Skeletal muscle satellite cell (primary cell): Measurements from ENCODE around the gene ANGPTL4.
"Not testable (repeated sequence)": the region's sequence is repeated elsewhere in the genome, so short reads cannot be mapped to it uniquely, and the experiment has no call there.

ENCODE experiments used
- H3K27me3 ChIP-seq: 2 replicates; pipeline ENCODE4 v1.7.0; 2013; ENCODE audit warnings: low read length; ENCODE audit not compliant: control insufficient read depth, insufficient read depth
- H3K36me3 ChIP-seq: 2 replicates; pipeline ENCODE4 v1.7.0; 2013; ENCODE audit warnings: mild to moderate bottlenecking, control low read depth, low read length; ENCODE audit not compliant: insufficient read depth
- H3K4me1 ChIP-seq: 2 replicates; pipeline ENCODE4 v1.7.0; 2013; ENCODE audit warnings: low read length; ENCODE audit not compliant: control insufficient read depth, insufficient read depth
- H3K4me2 ChIP-seq: 2 replicates; pipeline ENCODE4 v1.7.0; 2013; ENCODE audit warnings: mild to moderate bottlenecking, low read length
- H3K4me3 ChIP-seq: 2 replicates; pipeline ENCODE4 v1.7.0; 2013; ENCODE audit warnings: low read length
- H3K9ac ChIP-seq: 2 replicates; pipeline ENCODE4 v1.7.0; 2013; ENCODE audit warnings: mild to moderate bottlenecking, low read depth, low read length, moderate library complexity
- H3K9me3 ChIP-seq: replicated peaks from 2 replicates; pipeline ENCODE4 v1.7.0; 2013; ENCODE audit warnings: mild to moderate bottlenecking, control low read depth, low read length

ANGPTL4 gene

DNA sequence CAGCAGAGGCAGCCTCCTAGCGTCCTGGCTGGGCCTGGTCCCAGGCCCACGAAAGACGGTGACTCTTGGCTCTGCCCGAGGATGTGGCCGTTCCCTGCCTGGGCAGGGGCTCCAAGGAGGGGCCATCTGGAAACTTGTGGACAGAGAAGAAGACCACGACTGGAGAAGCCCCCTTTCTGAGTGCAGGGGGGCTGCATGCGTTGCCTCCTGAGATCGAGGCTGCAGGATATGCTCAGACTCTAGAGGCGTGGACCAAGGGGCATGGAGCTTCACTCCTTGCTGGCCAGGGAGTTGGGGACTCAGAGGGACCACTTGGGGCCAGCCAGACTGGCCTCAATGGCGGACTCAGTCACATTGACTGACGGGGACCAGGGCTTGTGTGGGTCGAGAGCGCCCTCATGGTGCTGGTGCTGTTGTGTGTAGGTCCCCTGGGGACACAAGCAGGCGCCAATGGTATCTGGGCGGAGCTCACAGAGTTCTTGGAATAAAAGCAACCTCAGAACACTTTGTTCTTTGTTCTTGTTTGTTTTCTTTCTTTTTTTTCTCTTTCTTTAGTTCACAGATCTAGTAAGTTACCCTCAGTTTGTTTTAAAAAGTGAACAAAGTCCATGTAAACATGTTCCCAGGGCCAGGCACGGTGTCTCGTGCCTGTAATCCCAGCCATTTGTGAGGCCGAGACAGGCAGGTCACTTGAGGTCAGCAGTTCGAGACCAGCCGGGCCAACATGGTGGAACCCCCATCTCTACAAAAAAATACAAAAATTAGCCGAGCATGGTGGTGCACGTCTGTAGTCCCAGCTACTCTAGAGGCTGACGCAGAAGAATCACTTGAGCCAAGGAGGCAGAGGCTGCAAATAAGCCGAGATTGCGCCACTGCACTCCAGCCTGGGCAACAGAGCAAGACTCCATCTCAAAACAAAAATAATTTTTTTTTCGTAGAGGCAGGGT lies 10.2 kb downstream of the ANGPTL4 start:
- no peaks in the 10 kb centered on the region for H3K27me3 ChIP-seq
- no peak overlapping the region for H3K4me2 ChIP-seq
- peaks cover 13% of the 10 kb centered on the region for H3K4me1 ChIP-seq
- H3K36me3 ChIP-seq = peaks cover 36% of the 10 kb centered on the region
- H3K9ac ChIP-seq = no peak overlapping the region
- no peak overlapping the region for H3K4me3 ChIP-seq
- no peaks in the 10 kb centered on the region for H3K9me3 ChIP-seq

DNA sequence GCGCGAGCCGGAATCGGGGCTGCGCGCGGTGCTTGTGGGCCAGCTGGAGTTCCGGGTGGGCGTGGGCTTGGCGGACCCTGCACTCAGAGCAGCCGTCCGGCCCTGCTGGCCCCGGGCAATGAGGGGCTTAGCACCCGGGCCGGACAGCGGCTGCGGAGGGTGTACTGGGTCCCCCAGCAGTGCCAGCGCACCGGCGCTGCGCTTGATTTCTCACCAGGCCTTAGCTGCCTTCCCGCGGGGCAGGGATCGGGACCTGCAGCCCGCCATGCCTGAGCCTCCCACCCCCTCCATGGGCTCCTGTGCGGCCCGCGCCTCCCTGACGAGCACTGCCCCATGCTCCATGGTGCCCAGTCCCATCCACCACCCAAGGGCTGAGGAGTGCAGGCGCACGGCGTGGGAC lies 11.8 kb downstream of the ANGPTL4 start:
- not testable (repeated sequence) for H3K9ac ChIP-seq, H3K27me3 ChIP-seq, H3K9me3 ChIP-seq, H3K4me2 ChIP-seq, H3K4me1 ChIP-seq, H3K4me3 ChIP-seq
- H3K36me3 ChIP-seq = peaks cover 33% of the 10 kb centered on the region

DNA sequence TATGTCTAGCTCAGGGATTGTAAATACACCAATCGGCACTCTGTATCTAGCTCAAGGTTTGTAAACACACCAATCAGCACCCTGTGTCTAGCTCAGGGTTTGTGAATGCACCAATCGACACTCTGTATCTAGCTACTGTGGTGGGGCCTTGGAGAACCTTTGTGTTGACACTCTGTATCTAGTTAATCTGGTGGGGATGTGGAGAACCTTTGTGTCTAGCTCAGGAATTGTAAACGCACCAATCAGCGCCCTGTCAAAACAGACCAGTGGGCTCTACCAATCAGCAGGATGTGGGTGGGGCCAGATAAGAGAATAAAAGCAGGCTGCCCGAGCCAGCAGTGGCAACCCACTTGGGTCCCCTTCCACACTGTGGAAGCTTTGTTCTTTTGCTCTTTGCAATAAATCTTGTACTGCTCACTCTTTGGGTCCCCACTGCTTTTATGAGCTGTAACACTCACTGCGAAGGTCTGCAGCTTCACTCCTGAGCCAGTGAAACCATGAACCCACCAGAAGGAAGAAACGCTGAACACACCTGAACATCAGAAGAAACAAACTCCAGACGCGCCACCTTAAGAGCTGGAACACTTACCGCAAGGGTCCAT lies 12.5 kb downstream of the ANGPTL4 start:
- not testable (repeated sequence) for H3K4me2 ChIP-seq, H3K4me1 ChIP-seq, H3K9ac ChIP-seq, H3K27me3 ChIP-seq, H3K4me3 ChIP-seq, H3K9me3 ChIP-seq
- peaks cover 26% of the 10 kb centered on the region for H3K36me3 ChIP-seq

DNA sequence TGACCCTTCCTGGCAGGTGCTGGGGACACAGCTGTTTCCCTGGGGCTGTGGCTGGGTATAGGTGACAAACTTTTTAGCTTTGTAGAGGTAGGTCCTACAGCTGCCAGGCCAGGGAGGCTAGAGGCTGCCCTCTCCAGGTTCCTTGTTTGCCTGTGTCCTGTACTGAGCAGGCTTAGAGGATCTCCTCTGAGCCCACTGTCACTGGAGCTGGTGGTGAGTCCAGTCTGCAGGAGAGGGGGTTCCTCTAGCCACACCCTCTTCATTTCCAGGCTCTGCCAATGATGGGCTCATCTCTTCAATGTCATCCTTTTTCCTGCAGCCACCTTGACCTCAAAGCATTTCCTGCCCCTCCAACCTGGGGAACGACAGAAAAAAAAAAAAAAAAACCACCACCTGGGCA lies 13.6 kb downstream of the ANGPTL4 start:
- Histone ChIP-seq H3K4me3 (no peak overlapping the region), H3K9ac (no peak overlapping the region), H3K4me2 (no peak overlapping the region), H3K27me3 (no peaks in the 10 kb centered on the region), H3K4me1 (peaks cover 7% of the 10 kb centered on the region), H3K9me3 (no peaks in the 10 kb centered on the region), H3K36me3 (peaks cover 23% of the 10 kb centered on the region)

DNA sequence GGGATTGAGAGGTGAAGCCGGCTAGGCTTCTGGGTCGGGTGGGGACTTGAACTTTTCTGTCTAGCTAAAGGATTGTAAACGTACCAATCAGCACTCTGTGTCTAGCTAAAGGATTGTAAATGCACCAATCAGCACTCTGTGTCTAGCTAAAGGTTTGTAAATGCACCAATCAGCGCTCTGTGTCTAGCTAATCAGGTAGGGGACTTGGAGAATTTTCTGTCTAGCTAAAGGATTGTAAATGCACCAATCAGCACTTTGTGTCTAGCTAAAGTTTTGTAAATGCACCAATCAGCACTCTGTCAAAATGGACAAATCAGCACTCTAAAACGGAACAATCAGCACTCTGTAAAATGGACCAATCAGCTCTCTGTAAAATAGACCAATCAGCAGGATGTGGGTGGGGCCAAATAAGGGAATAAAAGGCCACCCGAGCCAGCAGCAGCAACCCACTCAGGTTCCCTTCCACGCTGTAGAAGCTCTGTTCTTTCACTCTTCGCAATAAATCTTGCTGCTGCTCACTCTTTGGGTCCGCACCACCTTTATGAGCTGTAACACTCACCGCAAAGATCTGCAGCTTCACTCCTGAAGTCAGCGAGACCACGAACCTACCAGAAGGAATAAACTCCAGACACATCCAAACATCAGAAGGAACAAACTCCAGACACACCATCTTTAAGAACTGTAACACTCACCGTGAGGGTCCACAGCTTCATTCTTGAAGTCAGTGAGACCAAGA lies 15.4 kb downstream of the ANGPTL4 start:
- H3K36me3 ChIP-seq, H3K27me3 ChIP-seq, H3K9me3 ChIP-seq: not testable (repeated sequence)

DNA sequence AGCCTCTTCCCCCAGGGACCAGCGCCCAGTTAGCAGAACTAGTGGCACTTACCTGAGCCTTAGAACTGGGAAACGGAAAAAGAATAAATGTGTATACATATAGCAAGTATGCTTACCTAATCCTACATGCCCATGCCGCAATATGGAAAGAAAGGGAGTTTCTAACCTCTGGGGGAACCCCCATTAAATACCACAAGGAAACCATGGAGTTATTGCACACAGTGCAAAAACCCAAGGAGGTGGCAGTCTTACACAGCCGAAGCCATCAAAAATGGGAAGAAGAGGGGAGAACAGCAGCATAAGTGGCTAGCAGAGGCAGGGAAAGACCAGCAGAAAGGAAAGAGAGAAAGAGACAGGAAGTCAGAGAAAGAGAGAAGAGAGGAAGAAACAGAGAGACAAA lies 20.6 kb downstream of the ANGPTL4 start:
- not testable (repeated sequence) for H3K4me3 ChIP-seq, H3K4me2 ChIP-seq, H3K27me3 ChIP-seq, H3K36me3 ChIP-seq, H3K4me1 ChIP-seq, H3K9me3 ChIP-seq, H3K9ac ChIP-seq

More for the DNA sequence above, 15.4 kb downstream of the ANGPTL4 start:
- H3K4me2 ChIP-seq, H3K9ac ChIP-seq, H3K4me1 ChIP-seq, H3K4me3 ChIP-seq: not testable (repeated sequence)

DNA sequence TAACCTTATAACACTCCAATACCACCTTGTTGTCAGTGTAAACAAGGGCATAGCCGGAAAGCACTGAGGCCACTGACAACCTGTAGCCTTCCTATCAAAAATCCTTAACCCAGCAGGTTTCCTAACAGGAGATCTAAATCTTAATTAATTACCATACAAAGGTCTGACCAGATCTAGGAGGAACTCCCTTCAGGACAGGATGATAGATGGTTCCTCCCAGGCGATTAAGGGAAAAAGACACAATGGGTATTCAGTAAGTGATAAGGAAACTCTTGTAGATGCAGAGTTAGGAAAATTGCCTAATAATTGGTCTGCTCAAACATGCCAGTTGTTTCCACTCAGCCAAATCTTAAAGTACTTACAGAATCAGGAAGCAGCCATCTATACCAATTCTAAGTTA lies 21.1 kb downstream of the ANGPTL4 start:
- H3K36me3 ChIP-seq, H3K9ac ChIP-seq, H3K4me2 ChIP-seq: not testable (repeated sequence)

DNA sequence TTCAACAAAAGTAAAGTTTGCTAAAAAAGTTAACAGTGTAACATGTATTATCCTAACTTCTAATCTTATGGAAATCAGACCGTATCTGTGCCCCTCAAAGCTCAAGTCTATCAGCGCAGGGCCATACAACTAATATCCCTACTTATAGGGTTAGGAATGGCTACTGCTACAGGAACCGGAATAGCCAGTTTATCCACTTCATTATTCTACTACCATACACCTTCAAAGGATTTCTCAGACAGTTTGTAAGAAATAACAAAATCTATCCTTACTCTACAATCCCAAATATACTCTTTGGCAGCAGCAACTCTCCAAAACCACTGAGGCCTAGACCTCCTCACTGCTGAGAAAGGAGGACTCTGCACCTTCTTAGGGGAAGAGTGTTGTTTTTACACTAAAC lies 21.6 kb downstream of the ANGPTL4 start:
- H3K4me1 ChIP-seq, H3K9ac ChIP-seq, H3K4me3 ChIP-seq, H3K27me3 ChIP-seq, H3K36me3 ChIP-seq, H3K4me2 ChIP-seq, H3K9me3 ChIP-seq: not testable (repeated sequence)

More for the DNA sequence above, 21.1 kb downstream of the ANGPTL4 start:
- not testable (repeated sequence) for H3K4me3 ChIP-seq, H3K4me1 ChIP-seq, H3K27me3 ChIP-seq, H3K9me3 ChIP-seq

DNA sequence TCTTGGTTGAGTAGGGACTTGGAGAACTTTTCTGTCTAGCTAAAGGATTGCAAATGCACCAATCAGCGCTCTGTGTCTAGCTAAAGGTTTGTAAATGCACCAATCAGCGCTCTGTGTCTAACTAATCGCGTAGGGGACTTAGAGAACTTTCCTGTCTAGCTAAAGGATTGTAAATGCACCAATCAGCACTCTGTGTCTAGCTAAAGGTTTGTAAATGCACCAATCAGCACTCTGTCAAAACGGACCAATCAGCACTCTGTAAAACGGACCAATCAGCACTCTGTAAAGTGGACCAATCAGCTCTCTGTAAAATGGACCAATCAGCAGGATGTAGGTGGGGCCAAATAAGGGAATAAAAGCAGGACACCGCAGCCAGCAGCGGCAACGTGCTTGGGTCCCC lies 22.5 kb downstream of the ANGPTL4 start:
- not testable (repeated sequence) for H3K4me1 ChIP-seq, H3K4me3 ChIP-seq, H3K27me3 ChIP-seq, H3K9me3 ChIP-seq, H3K9ac ChIP-seq, H3K36me3 ChIP-seq, H3K4me2 ChIP-seq

DNA sequence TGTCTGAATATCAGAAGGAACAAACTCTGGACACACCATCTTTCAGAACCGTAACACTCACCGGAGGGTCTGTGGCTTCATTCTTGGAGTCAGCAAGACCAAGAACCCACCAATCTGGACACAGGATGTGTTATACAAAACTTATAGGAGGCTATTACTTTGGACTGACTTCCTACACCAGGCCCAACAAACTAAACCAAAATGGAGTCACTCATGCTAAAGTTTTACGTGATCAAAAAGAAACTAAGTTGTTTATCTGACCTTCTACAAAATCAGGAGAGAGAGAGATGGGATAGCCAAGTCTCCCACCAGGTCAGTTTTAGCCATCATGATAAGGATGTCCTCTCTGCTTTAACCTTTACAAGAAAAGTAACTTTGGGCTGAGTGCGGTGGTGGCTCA lies 23.0 kb downstream of the ANGPTL4 start:
- H3K4me1 ChIP-seq = peaks cover 12% of the 10 kb centered on the region
- H3K9ac ChIP-seq = no peak overlapping the region
- no peaks in the 10 kb centered on the region for H3K9me3 ChIP-seq
- no peak overlapping the region for H3K4me2 ChIP-seq
- H3K27me3 ChIP-seq = no peaks in the 10 kb centered on the region
- no peak overlapping the region for H3K4me3 ChIP-seq
- no peaks in the 10 kb centered on the region for H3K36me3 ChIP-seq

DNA sequence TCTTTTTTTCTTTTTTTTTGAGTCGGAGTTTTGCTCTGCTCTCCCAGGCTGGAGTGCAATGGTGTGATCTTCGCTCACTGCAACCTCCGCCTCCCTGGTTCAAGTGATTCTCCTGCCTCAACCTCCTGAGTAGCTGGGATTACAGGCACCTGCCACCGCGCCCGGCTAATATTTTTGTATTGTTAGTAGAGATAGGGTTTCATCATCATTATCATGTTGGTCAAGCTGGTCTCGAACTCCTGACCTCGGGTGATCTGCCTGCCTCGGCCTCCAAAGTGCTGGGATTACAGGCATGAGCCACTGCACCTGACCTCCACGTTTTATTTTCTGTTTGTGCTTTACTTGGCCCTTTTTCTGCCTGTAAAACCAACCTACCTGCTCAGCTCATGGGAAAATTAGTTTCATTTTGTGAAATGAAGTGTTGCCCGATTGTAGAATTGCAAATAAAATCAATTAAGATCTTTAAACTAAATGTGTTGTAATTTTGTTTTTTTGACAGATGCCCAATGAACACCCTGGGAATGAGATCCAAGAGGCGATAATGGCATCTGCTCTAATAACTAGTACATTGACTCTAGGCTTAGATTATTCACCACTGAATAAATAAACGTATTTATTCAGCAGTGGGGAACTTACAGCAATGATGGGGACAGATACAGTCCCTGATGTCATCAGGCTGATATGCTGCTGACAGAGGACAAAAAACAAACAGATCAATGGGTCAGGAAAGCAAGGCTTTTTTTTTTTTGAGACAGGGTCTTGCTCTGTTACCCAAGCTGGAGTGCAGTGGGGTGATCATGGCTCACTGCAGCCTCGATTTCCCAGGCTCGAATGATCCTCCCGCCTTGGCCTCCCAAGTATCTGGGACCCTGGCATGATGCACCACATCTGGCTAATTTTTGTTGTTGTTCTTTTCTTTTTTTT lies 24.0 kb downstream of the ANGPTL4 start:
- H3K4me1 ChIP-seq = peaks cover 17% of the 10 kb centered on the region
- H3K9ac ChIP-seq = no peak overlapping the region
- H3K27me3 ChIP-seq = no peaks in the 10 kb centered on the region
- H3K36me3 ChIP-seq = no peaks in the 10 kb centered on the region
- H3K4me2 ChIP-seq = no peak overlapping the region
- no peak overlapping the region for H3K4me3 ChIP-seq
- H3K9me3 ChIP-seq = no peaks in the 10 kb centered on the region
